ENCODE results near the gene ZCCHC13. TPM values are rescaled to one million over a fixed set of nuclear protein-coding genes. Genes with fewer than 3 reads are reported as not detected.

ZCCHC13 gene
- not detected in 5 replicates for total RNA-seq (2022; extraction: Qiagen RNA extraction; ENCODE audit: low read depth)

GRCh38 chrX:74304016-74304415 lies at the start of gene ZCCHC13:
Gene ZCCHC13 (plus strand): TSS chrX:74304180. CDS start chrX:74304267, 87 bp downstream.

Other genes with a start within 250 kb of the ZCCHC13 start
- 25.0 to 31.5 TPM (median 25.2 TPM) in 5 replicates for gene SLC16A2, start 117.3 kb downstream of the ZCCHC13 start, total RNA-seq (2022; extraction: Qiagen RNA extraction; ENCODE audit: low read depth)